GM19372 (cell line): ENCODE data around the gene KRT79.

ENCODE experiments used
- ATAC-seq: cut with Tn5 transposase; IDR thresholded peaks from one replicate; pipeline ENCODE4 v1.9.1; 2021; ENCODE audit warnings: mild to moderate bottlenecking, low read depth, moderate library complexity; ENCODE audit not compliant: unreplicated experiment

KRT79 gene

DNA sequence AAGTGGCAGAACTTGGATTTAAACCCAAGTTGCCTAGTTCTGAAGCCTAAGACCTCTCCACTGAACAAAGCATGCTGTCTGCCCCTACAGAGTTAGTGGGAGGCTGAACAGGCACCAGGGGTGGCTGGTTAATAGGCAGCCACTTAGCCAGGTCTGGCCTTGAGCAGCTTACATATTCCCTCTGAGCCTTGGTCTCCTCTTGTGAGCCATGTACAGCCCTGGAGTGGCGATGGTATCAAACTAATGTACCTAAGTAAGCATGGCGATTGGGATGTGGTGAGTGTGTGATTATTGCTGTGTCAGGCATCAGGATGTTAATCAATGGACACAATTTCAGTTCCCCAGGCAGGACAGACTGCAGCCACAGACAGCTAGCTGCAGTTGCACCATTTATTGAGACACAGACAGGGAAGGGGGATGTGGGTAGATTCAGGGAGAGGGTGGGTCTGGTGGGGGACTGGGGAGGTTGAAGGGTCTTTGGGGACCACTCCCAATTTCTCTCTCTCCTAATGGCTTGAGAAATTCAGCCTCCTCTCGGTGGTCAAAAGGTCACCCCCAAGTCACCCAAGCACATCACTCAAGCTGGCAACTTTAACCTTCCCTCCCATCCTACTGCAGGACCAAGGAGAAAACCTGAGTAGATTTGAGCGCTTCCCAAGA is 12.9 kb downstream of the KRT79 start:
- no peak for ATAC-seq

DNA sequence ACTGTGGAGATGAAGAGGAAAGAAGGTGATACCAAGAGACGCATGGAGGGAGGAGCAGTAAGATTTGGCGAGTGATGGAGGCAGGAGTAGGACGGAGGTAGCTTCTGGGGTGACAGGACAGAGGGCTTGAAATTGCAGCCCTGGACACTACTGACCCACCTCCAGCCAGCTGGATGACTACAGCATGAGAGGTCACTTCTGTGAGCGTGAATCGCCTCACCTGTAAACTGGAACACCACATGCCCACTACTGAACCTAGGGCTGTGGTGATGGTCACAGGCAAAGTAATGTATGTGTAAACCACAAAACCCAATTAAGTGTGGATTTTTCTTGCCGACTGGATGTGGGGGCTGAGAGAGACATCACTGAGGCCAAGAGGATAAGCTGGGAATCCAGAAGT is 13.6 kb downstream of the KRT79 start:
- ATAC-seq, result no peak

DNA sequence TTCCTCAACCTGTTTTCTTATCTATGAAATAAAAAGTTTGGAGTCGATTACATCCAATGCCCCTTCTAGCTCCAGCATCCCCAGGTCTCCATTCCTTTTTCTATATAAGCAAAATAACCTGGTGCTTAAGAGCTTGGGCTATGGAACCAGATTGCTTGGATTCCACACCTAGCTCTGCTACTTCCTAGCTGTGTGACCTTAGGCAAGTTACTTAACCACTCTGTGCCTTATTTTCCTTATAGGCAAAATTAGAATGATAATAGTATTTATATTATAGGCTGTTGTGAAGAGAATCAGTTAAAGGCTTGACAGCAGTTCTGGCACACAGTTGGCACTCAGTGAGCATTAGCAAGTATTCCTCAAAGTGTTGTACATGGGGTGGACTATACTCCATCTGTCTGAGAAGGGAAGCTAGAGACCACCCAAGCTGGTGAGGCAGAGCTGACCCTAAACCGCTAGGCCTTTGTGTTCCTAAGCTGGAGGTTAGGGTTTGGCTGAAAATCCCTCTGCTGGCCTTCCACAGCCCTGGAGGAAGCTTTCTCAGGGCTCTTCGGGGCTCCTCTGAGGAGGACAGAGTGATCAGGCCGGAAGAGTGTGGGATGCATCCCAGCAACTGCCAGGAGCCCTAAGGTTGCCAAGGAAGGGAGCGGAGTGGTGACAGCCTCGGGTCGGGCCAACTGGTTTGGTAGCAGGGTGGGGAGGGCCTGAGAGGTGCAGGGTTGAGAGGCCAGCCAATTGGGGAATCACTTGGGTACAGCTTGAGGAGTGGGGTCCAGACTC is 14.2 kb downstream of the KRT79 start:
- ATAC-seq, result no peak

DNA sequence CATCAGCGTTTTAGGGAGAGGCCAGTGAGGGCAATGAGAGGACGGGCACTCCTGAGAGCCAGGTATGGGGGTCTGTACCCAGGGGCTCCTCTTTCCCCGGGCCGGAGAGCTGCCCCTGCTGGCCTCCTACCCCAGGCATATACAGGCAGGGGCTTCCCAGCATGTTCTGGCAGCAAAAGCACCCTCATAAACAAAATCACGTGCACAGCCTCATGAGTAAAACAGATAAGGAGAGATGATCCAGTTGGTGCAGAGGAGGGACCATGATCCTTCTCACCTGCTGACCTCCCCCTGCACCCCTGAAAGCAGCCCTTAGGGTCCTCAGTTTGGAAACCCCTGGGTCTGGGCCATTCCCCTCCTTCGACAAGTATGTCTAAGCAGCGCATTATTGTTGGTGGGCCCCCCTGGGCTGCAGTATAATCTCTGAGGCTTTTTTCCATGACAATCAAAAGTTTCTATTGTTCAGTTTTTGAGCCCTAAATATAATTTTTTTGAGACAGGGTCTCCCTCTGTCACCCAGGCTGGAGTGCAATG is 15.2 kb downstream of the KRT79 start:
- ATAC-seq, result no peak

DNA sequence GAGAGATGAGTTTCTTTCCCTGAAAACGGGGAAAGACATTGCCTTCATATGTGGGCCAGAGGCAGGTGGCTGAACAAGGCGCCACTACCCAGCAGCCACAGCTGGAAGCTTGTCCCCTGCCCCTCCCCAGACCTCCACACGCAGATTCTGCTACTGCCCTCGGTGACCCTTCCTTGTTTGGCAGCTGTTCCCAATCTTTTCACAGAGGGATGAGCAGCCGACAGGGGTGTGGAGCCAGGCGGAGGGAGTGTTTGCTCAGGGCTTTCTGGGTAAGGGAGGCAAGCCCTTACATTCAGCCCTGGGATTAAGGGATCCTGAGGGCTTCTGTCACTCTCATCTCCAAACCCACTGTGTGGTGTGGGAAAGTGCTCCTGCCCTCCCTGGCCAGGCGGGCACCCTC is 15.7 kb downstream of the KRT79 start:
- ATAC-seq, result no peak

DNA sequence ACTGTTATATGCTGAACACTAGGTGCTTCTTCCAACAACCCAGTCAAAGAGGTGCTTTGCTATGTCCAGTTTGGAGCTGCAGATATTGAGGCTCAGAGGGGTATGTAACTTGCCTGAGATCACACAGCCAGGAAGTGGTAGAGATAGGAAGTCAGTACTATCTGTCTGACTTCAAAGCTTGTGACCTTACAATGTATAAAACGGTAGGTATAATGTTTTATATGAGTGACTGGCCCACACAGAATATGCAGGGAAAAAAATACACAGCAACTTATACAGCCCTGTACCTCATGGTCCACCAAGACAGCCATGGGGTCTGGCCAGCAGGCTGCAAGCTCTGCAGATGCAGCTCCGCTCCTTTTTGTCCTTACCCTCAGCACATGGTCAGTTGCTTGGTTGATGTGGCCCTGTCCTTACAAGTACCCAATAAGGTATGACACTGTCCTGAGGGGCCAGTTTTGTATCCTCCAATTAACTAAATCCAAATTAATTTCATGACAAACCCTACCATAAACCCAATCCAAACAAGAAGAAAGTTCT is 16.3 kb downstream of the KRT79 start:
- ATAC-seq, result no peak

DNA sequence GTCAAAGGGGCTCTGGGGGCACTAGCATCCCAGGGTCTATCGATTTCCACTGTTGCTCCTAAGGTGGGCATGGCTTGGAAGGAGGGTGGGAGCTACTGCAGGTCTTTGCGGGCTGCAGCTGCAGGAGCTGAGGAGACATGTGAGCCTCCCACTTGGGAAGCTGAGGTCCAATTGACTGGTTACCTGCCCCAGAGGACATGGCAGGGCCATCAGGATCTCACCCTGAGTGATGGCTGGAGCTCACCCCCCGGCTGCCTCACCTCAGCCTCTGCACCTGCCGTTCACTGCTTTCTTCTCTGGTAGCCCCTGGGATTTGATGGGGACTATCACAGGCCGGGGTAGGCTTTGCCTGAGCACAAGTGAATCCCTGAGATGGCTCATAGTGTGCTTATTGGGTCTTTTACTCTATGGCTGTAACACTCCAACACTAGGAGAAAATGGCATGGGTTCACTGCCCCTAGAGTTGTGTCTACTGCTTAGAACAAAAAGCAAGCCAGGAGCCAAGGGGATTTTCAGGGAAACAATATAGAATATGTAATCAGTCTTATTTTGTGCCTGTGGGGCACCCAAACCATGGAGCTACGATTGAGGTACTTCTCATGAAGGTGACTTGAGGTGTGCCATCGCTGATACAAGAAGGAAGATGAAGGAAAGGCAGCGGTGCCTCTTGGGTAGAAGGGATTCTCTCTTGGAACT is 17.0 kb downstream of the KRT79 start:
- no peak for ATAC-seq

DNA sequence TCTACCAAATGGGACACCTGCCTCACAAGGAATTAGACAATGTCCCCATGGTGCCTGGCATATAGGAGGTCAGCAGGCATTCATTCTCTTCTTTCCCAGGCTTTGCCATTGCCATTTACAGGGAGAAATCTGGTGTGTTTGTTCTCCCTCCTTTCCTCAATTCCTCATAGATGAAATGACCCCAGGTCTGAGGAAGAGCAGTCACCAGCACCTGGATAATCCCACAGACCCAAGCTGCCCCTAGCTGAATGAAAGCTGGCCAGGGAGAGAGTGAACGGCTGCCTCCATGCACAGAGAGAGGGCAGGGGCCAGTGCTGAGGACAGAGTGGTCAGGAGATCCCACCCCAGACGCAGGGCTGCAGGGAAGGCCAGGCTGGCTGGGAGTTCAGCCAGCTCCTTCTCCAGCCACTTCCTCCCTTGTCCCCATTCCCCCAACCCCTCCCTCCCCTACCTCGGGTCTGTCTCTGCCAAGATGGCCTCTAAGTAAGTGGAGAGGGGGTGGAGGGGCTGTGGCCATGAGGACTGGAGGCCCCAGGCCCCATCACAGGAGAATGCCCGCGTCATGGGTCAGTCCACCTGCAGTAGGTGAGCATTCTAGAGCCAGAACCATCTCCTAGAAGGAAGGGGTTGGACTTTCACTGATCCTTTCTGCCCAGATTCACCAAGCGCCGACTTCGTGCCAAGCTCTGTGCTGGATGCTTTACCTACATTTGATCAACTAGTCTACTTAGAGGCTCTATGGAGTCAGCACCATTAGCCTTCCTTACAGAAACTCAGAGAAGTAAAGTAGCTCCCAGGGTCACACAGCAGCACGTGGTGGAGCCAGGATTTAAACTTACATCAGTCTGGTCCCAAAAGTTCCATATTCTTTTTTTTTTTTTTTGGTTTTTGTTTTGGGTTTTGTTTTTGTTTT is 18.2 kb downstream of the KRT79 start:
- ATAC-seq, result no peak

DNA sequence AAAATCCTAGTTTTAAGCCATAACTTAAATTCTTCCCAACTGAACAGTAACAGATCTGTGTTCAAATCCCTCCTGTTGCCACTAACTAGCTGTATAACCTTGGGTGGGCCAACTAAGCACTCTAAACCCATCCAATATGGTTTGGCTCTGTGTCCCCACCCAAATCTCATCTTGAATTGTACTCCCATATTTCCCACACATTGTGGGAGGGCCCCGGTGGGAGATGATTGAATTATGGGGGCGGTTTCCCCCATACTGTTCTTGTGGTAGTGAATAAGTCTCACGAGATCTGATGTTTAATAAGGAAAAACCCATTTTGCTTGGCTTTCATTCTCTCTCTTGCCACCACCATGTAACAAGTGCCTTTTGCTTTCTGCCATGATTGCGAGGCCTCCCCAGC is 18.9 kb downstream of the KRT79 start:
- ATAC-seq, result no peak

DNA sequence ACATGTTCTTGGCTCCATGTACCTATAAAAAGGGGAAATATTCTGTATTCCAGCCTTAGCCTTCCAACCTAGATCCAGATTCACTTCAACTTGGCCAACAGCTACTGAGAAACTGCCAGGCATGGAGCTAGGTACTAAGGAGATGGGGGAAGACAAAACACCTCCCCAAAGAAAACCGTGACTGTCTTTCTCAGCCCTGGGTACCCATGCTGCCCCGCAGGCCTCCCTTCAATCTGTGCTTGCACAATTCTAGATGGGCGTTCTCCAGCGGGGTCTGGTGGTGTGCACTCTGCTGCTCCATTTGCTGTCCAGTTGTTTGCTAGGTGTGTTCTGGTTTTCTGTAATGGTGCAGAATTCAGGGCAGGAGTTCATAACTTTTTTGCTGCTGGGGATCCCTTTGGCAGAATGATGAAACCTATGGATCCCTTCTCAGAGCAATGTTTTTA is 19.4 kb downstream of the KRT79 start:
- no peak for ATAC-seq

DNA sequence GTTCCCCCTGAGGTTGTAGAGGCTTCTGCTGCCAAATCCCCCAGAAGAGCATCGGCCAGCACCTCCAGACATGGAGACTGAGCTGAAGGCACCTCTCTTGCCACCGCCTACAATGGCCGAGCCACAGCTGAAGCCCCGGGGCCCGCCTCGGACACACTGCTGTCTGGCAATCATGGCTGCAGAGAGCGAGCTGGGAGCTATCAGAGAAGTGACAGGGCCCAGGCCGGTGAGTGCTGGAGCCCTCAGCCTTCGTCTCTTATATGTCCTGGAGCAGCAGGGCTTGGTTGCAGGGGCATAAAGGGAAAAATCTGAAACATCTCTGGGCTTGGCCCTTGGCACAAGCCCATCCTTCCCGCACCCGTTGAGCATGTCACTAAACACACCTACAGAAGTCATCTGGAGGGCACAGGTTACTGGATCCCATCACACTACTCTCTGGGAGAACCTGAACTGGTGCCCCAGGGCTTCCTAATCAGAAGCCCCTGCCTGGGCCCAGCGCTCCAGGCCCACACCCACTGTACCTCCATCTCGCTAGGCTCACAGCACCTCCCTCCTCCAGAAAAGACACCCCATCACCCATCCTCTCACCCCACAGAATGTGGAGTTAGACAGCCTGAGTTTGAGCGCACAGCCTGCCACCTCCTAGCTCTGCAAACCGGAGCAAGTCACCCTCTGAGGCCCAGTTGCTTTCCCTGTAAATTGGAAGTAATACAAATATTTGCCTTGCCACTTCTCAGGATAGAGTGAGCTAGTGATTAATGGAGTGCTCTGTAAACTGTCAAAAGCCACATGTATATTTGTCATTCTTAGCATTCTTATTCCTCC is 20.0 kb downstream of the KRT79 start, which contains the start of gene KRT4:
Gene KRT4 (minus strand): TSS at position 232 of the 825 bp plus-strand sequence. CDS start 58 bp downstream, at position 174.
- ATAC-seq, result no peak

DNA sequence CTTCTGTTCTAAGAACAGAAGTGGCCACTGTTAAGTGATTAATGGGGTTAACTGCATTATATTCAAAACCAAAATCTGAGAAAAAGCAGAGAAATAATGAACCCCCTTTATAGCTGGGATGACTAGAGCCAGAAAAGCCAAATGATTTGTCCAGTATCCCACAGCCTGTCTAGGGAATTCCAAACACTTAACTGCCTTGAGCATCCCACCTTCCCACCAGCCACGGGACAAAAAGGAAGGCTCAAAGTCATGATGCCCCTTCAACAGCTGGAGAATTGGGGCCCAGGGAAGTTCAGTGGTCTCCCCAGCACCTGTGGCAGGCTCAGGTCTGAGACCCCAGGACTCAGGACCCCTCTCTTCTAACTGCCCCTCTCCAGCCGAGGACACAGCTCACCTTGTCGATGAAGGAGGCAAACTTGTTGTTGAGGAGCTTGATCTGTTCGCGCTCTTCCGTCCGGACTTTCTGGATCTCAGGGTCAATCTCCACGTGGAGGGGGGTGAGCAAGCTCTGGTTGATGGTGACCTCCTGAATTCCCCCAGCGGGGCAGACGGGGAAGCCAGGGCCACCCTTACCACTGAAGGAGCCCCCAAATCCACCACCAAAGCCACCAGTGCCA is 20.8 kb downstream of the KRT79 start:
- ATAC-seq, result no peak

DNA sequence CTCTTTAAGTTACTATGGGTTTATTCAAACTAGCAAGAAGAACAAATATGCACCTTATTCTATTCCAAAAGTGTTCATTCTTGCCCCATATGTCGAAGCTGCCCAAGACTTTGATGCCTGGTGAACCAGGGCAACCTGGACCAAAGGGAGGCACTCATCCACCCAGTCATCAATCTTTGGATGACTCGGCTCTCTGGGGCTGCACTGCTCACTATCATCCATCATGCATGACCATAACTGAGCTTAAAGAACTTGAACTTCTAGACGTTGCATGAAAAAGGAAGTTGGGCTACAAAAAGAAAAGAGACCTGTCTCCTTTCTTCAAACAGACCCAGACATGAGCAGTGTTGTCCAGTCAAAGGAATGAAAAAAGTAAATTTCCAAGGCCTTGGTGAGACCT is 21.4 kb downstream of the KRT79 start:
- no peak for ATAC-seq

DNA sequence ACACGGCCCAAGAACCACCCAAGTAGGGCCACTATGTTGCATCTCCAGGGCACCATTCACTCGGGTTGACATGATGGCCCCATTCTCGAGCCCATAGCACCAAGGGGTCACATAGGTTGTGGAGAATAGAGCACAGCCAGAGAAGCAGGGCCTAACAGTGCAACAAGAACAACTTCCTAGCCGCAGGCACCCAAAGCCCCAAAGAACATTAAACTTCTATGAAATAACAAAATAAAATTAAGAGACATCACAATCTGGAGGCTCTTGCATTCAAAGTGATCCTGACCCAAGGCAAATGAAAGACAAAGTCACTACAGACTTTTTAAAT is 22.1 kb downstream of the KRT79 start:
- no peak for ATAC-seq

DNA sequence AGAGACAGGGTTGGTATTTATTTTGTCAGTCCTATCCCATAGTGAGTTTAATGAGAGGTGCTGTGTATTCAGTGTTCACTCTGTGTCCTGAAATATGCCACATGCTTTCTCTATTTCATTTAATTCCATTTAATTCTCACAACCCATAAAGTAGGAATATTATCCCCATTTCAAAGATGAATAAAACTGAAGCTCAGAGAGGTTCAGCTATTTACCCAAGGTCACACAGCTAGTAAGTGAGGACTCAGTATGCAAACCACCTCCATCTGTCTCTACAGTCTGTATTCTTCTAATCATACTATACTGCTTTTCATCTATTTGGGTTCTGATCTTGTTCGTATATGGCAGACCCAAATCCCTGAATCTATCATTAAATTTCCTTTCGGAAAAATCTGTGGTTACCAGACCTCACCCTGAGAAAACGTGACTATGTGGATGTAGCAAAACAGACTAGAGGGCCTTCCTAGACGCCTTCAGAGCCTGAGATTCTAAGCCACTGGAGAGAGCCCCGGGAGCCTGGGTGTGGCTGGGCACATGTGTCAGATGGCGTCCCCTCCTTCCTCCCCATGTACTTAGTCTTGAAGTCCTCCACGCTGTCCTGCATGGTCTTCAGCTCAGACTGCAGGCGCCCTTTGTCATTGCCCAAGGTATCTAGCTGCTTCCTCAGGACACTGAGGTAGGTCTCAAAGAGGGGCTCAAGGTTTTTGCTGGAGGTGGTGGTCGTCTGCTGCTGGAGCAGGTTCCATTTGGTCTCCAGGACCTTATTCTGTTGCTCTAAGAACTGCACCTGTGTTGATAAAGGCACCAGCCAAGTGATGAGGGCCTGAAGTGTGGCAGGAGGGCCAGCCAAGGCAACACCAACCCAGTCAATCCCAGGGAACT is 22.7 kb downstream of the KRT79 start:
- no peak for ATAC-seq

DNA sequence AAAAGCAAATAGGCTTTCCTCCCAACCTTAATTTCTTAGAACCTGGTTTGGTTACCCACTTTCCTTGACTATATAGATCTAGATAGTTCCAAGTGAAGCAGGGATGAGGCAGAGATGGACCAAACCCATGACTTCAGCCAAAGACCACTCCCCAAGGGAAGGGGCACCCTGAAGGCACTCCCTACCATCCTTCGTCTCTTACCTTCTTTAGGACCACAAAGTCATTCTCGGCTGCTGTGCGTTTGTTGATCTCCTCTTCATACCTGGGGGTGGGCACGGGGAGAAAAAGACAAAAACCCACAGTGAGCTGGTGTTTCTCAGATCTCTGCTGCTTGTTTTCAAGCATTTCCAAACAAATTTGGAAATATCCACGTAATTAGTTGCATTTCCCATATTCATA is 23.6 kb downstream of the KRT79 start:
- ATAC-seq, result no peak

DNA sequence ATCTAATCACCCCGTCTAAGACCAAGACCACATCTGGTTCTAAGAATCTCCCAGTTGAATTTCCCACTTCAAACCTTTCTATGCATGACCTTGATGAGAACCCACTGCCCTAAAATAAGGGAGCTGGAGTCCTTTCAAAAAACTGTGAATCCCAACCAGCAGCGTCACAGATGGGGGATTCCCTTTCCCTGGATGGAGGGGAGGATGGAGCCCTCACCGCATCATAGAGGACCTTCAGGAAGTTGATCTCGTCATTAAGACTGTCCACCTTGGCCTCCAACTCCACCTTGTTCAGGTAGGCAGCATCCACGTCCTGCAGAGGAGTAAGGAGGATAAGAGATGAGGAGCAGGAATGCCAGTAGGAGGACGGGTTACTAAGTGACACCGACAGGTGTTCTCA is 24.9 kb downstream of the KRT79 start:
- no peak for ATAC-seq
